ENCODE measurements around the gene TGM3.

Gene TGM3

GRCh38 chr20:2312876-2313275, 17.1 kb downstream of the TGM3 start:
- DNase-seq, result no peak

GRCh38 chr20:2313316-2313715, 17.5 kb downstream of the TGM3 start:
- no peak for DNase-seq

- no peak for DNase-seq
These were observed 19.1 kb downstream of the TGM3 start for GRCh38 chr20:2314759-2315439.

- no peak for DNase-seq
These were observed 19.6 kb downstream of the TGM3 start for GRCh38 chr20:2315440-2315778.

GRCh38 chr20:2316847-2317495, 21.2 kb downstream of the TGM3 start:
- DNase-seq, result no peak

GRCh38 chr20:2320813-2321658, 25.2 kb downstream of the TGM3 start:
- no peak for DNase-seq

GRCh38 chr20:2323051-2323450, 27.2 kb downstream of the TGM3 start:
- DNase-seq, result no peak

GRCh38 chr20:2326046-2326445, 30.2 kb downstream of the TGM3 start:
- DNase-seq, result no peak

GRCh38 chr20:2327620-2328555, 32.1 kb downstream of the TGM3 start:
- DNase-seq, result no peak

GRCh38 chr20:2329286-2329685, 33.5 kb downstream of the TGM3 start:
- DNase-seq, result no peak

GRCh38 chr20:2330090-2330695, 34.4 kb downstream of the TGM3 start:
- DNase-seq, result no peak

- no peak for DNase-seq
These were observed 35.3 kb downstream of the TGM3 start for GRCh38 chr20:2331106-2331505.

- no peak for DNase-seq
These were observed 36.2 kb downstream of the TGM3 start for GRCh38 chr20:2331901-2332565.

GRCh38 chr20:2332711-2333110, 36.9 kb downstream of the TGM3 start:
- no peak for DNase-seq

- DNase-seq, result no peak
These were observed 38.0 kb downstream of the TGM3 start for GRCh38 chr20:2333821-2334220.

GRCh38 chr20:2335096-2335870, 39.5 kb downstream of the TGM3 start:
- no peak for DNase-seq

- DNase-seq, result no peak
These were observed 40.7 kb downstream of the TGM3 start for GRCh38 chr20:2336471-2336870.

GRCh38 chr20:2337142-2337541, 41.3 kb downstream of the TGM3 start:
- no peak for DNase-seq

GRCh38 chr20:2338411-2339066, 42.7 kb downstream of the TGM3 start:
- DNase-seq, result no peak

GRCh38 chr20:2340136-2340535, 44.3 kb downstream of the TGM3 start:
- no peak for DNase-seq

GRCh38 chr20:2340823-2341222, 45.0 kb downstream of the TGM3 start:
- no peak for DNase-seq

Data from activated T-cell treated with anti-CD3 and anti-CD28 coated beads for 4 hours (primary cell).